DOHH2 (cell line): ENCODE results near the gene ABLIM3.

ENCODE experiments used
- H3F3A ChIP-seq: fragments of 200-600 bp; sonication (generic), shearing (Covaris generic); 2 replicates; pipeline ENCODE4 v1.6.0; 2016; ENCODE audit warnings: antibody characterized with exemption, mild to moderate bottlenecking; ENCODE audit not compliant: control insufficient read depth, insufficient read depth
- H3K27ac ChIP-seq: fragments of 200-600 bp; sonication (generic); 2 replicates; pipeline ENCODE4 v1.5.1; 2014; ENCODE audit warnings: low read depth, mild to moderate bottlenecking, low read length, moderate library complexity
- H3K27me3 ChIP-seq: fragments of 200-600 bp; sonication (generic); 2 replicates; pipeline ENCODE4 v1.6.1; 2014; ENCODE audit warnings: mild to moderate bottlenecking, low read length, mixed read lengths; ENCODE audit not compliant: control insufficient read depth
- H3K36me3 ChIP-seq: fragments of 200-600 bp; sonication (generic); 2 replicates; pipeline ENCODE4 v1.6.1; 2014; ENCODE audit warnings: mild to moderate bottlenecking, low read length, moderate library complexity, mixed read lengths; ENCODE audit not compliant: control insufficient read depth
- H3K4me1 ChIP-seq: fragments of 200-600 bp; sonication (generic); 2 replicates; pipeline ENCODE4 v1.6.1; 2014; ENCODE audit warnings: mild to moderate bottlenecking, low read length, mixed read lengths; ENCODE audit not compliant: control insufficient read depth
- H3K4me2 ChIP-seq: fragments of 200-600 bp; sonication (generic); 2 replicates; pipeline ENCODE4 v1.6.0; 2014; ENCODE audit warnings: mild to moderate bottlenecking, low read length, moderate library complexity
- H3K4me3 ChIP-seq: fragments of 200-600 bp; sonication (generic); 2 replicates; pipeline ENCODE4 v1.5.1; 2014; ENCODE audit warnings: mild to moderate bottlenecking, low read length, mixed read lengths
- H3K79me2 ChIP-seq: fragments of 200-600 bp; sonication (generic); 2 replicates; pipeline ENCODE4 v1.6.1; 2014; ENCODE audit warnings: mild to moderate bottlenecking, low read length, mixed read lengths; ENCODE audit not compliant: control insufficient read depth
- H3K9me2 ChIP-seq: fragments of 200-600 bp; sonication (generic); replicated peaks from 2 replicates; pipeline ENCODE4 v1.6.1; 2014; ENCODE audit warnings: mild to moderate bottlenecking, low read length, mixed read lengths; ENCODE audit not compliant: control insufficient read depth
- H3K9me3 ChIP-seq: fragments of 200-600 bp; sonication (generic); 2 replicates; pipeline ENCODE4 v1.6.1; 2014; ENCODE audit warnings: antibody characterized with exemption, low read length, mixed read lengths; ENCODE audit not compliant: control insufficient read depth, insufficient read depth
- H4K20me1 ChIP-seq: fragments of 200-600 bp; sonication (generic); 2 replicates; pipeline ENCODE4 v1.6.0; 2014; ENCODE audit warnings: low read depth, mild to moderate bottlenecking, antibody characterized with exemption, low read length, moderate library complexity; ENCODE audit not compliant: control insufficient read depth, insufficient read depth
- CTCF ChIP-seq: fragments of 200-600 bp; sonication (generic); IDR thresholded peaks from one replicate; pipeline ENCODE4 v1.5.1; 2014; ENCODE audit warnings: antibody characterized with exemption, mild to moderate bottlenecking, low read depth, low read length; ENCODE audit not compliant: poor library complexity, severe bottlenecking
- EZH2phosphoT487 ChIP-seq: fragments of 200-600 bp; sonication (generic); IDR thresholded peaks from 2 replicates; pipeline ENCODE4 v1.6.1; 2017; ENCODE audit warnings: borderline replicate concordance, mild to moderate bottlenecking, antibody characterized with exemption, low read length, moderate library complexity, mixed read lengths

Gene ABLIM3

GRCh38 chr5:149145138-149145537, 3.8 kb downstream of the ABLIM3 start:
- TF ChIP-seq EZH2phosphoT487 = no peak
- no peak for TF ChIP-seq CTCF
- Histone ChIP-seq H3K4me1 (no peaks in the 10 kb centered on the region), H4K20me1 (no peaks in the 10 kb centered on the region), H3F3A (no peaks in the 10 kb centered on the region), H3K4me2 (no peak overlapping the region), H3K9me3 (no peaks in the 10 kb centered on the region), H3K27ac (no peak overlapping the region), H3K4me3 (no peak overlapping the region), H3K36me3 (no peaks in the 10 kb centered on the region), H3K27me3 (peaks cover under 1% of the 10 kb centered on the region; the same call in 1 of the 2 replicates), H3K9me2 (no peaks in the 10 kb centered on the region), H3K79me2 (no peaks in the 10 kb centered on the region)

GRCh38 chr5:149147676-149148075, 6.4 kb downstream of the ABLIM3 start:
- no peaks in the 10 kb centered on the region for H3K36me3 ChIP-seq
- no peaks in the 10 kb centered on the region for H3K9me3 ChIP-seq
- no peaks in the 10 kb centered on the region for H4K20me1 ChIP-seq
- no peaks in the 10 kb centered on the region for H3F3A ChIP-seq
- H3K79me2 ChIP-seq = no peaks in the 10 kb centered on the region
- peaks cover 9% of the 10 kb centered on the region; the same call in 1 of the 2 replicates for H3K27me3 ChIP-seq
- no peak overlapping the region for H3K4me2 ChIP-seq
- no peaks in the 10 kb centered on the region for H3K9me2 ChIP-seq
- TF ChIP-seq EZH2phosphoT487 = no peak
- TF ChIP-seq CTCF = no peak
- H3K4me3 ChIP-seq = no peak overlapping the region
- no peak overlapping the region for H3K27ac ChIP-seq
- no peaks in the 10 kb centered on the region for H3K4me1 ChIP-seq

DNA sequence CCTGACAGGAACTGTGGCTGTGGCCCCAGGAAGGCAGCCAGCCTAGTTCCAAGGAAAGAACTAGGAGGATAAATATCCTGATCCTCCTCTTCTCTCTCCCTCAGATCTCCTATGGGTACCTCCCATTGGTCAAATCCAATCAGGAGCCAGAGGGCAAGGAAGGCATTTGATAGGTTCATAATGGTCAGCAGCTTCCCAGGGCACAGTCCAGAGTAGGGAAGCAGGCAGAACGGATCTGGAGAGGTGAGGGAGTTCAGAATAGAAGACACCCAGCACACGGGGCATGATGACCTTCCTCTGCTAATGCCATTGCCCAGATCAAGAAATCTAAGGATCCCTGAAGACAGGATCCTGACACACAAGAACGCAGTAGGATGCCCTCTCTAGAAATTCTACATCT, 8.6 kb downstream of the ABLIM3 start:
- H3F3A ChIP-seq = no peaks in the 10 kb centered on the region
- H3K9me3 ChIP-seq = no peaks in the 10 kb centered on the region
- H3K36me3 ChIP-seq = no peaks in the 10 kb centered on the region
- H3K4me1 ChIP-seq = no peaks in the 10 kb centered on the region
- H3K79me2 ChIP-seq = no peaks in the 10 kb centered on the region
- no peaks in the 10 kb centered on the region for H3K9me2 ChIP-seq
- peaks cover 9% of the 10 kb centered on the region; the same call in 1 of the 2 replicates for H3K27me3 ChIP-seq
- no peak overlapping the region for H3K4me2 ChIP-seq
- no peaks in the 10 kb centered on the region for H4K20me1 ChIP-seq
- H3K27ac ChIP-seq = no peak overlapping the region
- TF ChIP-seq EZH2phosphoT487 (no peak), CTCF (no peak)
- H3K4me3 ChIP-seq = no peak overlapping the region
